ENCODE results near the gene SHISAL2B. TPM values are rescaled to one million over a fixed set of nuclear protein-coding genes. Genes with fewer than 3 reads are reported as not detected.

Gene SHISAL2B
- total RNA-seq, 6 experiments from 2014 or later: not detected

DNA sequence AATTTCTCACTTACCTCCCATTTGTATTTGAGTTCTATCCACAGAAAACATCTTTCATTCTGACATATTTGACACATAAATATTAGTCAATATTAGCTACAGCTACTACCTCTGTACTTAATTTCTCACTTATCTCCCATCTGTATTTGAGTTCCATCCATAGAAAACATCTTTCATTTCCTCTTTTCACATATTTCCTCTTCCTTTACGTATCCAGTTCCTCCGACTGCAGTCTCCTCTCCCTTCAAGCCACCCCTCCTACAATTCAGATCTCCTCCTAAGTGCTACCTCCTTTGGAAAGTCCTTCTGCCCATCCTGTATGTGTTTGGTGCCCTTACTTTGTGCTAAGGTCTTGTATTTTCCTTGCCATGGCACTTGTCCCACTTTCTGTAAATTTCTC, 76.6 kb downstream of the SHISAL2B start:
- 66% methylated on average over 2 of the region's 2 CpGs for WGBS (ENCODE audit: insufficient coverage, low coverage, low lambda C conversion rate, missing lambda C conversion rate)
- DNase-seq (no peak), ATAC-seq (no peak)
- H3K4me1 ChIP-seq: peaks cover 0 to 29% (median 17%) of the 10 kb centered on the region in 4 donors
- intact Hi-C loops (cut with DNase I): no loop called here
- no peaks in the 10 kb centered on the region for H3K27me3 ChIP-seq
- H3K36me3 ChIP-seq: peaks cover 0 to 5% (median 0%) of the 10 kb centered on the region in 4 donors
- no peaks in the 10 kb centered on the region for H3K9me3 ChIP-seq
- no peak overlapping the region for H3K27ac ChIP-seq
- H3K4me3 ChIP-seq: peak overlapping the region in 2 of 3 donors; percentile 72 to 93
- TF ChIP-seq POLR2A (IDR thresholded peaks at IDR 0.05) (no peak), CTCF (IDR thresholded peaks at IDR 0.05) (no peak)

Other genes with a start within 250 kb of the SHISAL2B start
- gene RGS7BP, start 184.5 kb upstream of the SHISAL2B start, total RNA-seq: 1 to 10 TPM in 4 of 6 experiments, under 1 TPM in 2; 0.84 to 1.8 (median 1.3) TPM
- gene SREK1IP1, start 78.2 kb downstream of the SHISAL2B start, total RNA-seq: 1 to 10 TPM; 4.2 to 9.9 (median 7.3) TPM
- gene CWC27, start 78.4 kb downstream of the SHISAL2B start, total RNA-seq: 1 to 10 TPM; 5.8 to 7.3 (median 6.8) TPM

Measured in right lobe of liver (tissue), 6 donors.